DOHH2 (cell line): Measurements from ENCODE around the gene SPATA31D4.

Experiments
- EZH2phosphoT487 ChIP-seq: fragments of 200-600 bp; sonication (generic); IDR thresholded peaks from 2 replicates; pipeline ENCODE4 v1.6.1; 2017; ENCODE audit warnings: borderline replicate concordance, mild to moderate bottlenecking, antibody characterized with exemption, low read length, moderate library complexity, mixed read lengths
- TF ChIP-seq, protein P1 (sequence below): fragments of 200-600 bp; sonication (generic); IDR thresholded peaks from one replicate; pipeline ENCODE4 v1.5.1; 2014; ENCODE audit warnings: antibody characterized with exemption, mild to moderate bottlenecking, low read depth, low read length; ENCODE audit not compliant: poor library complexity, severe bottlenecking

DNA sequence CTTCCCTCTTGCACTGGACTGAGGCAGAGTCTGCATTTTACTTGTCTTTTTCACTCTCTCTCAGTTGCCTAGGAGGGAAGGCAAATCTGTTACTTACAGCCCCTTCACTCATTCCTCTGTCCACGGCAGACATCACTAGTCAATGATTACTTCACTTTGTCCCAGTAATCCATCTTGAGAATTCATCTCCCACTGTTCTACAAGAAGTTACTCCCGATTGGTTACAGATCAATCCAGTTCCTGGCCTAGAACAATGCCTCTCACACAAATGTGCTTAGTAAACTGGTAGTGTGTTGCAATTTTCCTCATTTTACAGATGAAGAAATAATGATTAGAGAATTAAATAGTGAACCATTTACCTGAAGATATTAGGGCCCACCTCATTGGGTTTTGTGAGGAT lies 49.7 kb upstream of the SPATA31D4 start:
- TF ChIP-seq, protein P1, sequence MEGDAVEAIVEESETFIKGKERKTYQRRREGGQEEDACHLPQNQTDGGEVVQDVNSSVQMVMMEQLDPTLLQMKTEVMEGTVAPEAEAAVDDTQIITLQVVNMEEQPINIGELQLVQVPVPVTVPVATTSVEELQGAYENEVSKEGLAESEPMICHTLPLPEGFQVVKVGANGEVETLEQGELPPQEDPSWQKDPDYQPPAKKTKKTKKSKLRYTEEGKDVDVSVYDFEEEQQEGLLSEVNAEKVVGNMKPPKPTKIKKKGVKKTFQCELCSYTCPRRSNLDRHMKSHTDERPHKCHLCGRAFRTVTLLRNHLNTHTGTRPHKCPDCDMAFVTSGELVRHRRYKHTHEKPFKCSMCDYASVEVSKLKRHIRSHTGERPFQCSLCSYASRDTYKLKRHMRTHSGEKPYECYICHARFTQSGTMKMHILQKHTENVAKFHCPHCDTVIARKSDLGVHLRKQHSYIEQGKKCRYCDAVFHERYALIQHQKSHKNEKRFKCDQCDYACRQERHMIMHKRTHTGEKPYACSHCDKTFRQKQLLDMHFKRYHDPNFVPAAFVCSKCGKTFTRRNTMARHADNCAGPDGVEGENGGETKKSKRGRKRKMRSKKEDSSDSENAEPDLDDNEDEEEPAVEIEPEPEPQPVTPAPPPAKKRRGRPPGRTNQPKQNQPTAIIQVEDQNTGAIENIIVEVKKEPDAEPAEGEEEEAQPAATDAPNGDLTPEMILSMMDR = no peak
- no peak for TF ChIP-seq EZH2phosphoT487
